ENCODE data around the gene ITGA5.
A peak's percentile ranks its signal among the peaks of the same experiment; 100 is the strongest.

ITGA5 gene

DNA sequence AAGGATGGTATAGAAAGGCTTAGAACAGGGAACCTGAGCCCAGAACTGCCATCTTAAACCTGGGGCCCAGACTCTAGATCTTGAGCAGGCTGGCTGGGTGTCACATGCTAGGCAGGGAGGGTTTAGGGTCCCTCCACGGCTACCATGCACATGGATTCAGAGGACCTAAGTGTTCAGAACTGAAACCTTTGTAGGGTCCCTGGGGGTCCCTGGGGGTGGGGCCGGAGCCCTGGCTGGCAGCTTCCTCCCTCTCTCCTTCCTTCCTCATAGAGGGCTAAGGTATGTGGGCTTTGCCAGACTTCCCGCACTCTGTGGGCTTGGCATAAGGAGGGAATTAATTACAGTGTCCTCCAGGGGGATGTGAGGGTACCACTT is 29.9 kb downstream of the ITGA5 start:
- no peak for DNase-seq
- no peak for ATAC-seq

GRCh38 chr12:54388237-54389133 is 30.6 kb downstream of the ITGA5 start:
- DNase-seq (no peak), ATAC-seq (no peak)

- ATAC-seq (no peak), DNase-seq (no peak)
Measured at GRCh38 chr12:54387114-54387467, 32.0 kb downstream of the ITGA5 start.

- DNase-seq, result no peak
- no peak for ATAC-seq
Measured at GRCh38 chr12:54386403-54387113, 32.5 kb downstream of the ITGA5 start.

DNA sequence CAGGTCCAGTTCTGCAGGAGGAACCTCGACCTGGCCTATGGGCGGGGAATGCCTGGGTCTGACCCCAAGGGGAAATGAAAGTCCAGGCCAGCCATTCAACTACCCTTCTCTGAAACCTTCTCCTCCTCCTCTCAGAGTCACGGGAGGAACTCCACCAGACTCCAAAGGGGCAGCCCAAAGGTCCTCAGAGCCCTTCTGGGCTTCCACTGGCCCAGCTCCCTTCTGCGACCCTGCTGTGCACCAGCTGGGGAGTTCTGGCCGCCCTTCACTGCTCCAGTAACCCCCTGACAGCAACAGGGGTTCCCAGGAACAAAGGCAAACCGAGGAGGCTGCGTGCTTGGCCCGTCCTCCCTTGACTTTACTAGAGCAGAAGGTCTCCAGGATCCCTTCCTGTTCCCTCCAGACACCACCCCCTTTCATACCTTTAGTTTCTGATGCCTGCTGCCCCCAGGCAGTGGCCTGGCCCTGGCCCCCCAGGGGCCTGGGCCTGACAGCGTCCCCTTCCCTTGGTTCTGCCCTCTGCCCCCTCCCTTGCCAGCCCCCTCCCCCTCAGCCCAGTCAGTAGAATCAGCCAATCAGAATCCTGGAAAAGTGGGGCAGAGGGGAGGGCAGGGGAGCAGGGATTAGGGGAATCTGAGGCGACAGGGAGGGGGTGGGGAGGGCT is 33.7 kb downstream of the ITGA5 start:
- ATAC-seq (no peak), DNase-seq (no peak)

DNA sequence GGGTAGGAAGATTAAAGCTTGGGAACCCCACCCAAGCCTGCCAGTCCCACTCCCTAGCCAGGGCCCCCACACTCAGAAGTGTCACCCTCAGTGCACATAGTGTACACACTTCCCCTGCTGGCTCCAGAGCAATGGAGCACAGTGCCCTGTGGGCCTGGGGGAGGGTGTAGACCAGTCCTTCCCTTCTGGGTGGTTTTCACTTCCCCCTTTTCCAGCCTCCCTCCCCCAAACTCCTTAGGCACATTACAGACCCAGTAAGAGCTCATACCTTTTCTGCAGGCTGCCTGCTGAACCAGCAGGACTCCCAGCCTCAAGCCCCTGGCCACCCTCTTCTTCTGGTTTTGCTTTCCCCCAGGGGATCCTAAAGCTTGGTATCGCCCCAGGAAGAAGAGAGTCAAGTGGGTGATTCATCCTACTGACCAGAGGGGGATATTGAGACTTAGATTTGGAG is 34.5 kb downstream of the ITGA5 start, which contains the start of gene ZNF385A:
TSS of gene ZNF385A (minus strand) at position 143 of the 451 bp plus-strand sequence. CDS start 219 bp downstream, outside the sequence.
- DNase-seq, result no peak
- no peak for ATAC-seq

- ATAC-seq, result peak; percentile 76
- DNase-seq, result peak; percentile 40
Measured at GRCh38 chr12:54383041-54383609, 35.9 kb downstream of the ITGA5 start.

- ATAC-seq (no peak), DNase-seq (no peak)
Measured at GRCh38 chr12:54381136-54381535, 37.9 kb downstream of the ITGA5 start.

DNA sequence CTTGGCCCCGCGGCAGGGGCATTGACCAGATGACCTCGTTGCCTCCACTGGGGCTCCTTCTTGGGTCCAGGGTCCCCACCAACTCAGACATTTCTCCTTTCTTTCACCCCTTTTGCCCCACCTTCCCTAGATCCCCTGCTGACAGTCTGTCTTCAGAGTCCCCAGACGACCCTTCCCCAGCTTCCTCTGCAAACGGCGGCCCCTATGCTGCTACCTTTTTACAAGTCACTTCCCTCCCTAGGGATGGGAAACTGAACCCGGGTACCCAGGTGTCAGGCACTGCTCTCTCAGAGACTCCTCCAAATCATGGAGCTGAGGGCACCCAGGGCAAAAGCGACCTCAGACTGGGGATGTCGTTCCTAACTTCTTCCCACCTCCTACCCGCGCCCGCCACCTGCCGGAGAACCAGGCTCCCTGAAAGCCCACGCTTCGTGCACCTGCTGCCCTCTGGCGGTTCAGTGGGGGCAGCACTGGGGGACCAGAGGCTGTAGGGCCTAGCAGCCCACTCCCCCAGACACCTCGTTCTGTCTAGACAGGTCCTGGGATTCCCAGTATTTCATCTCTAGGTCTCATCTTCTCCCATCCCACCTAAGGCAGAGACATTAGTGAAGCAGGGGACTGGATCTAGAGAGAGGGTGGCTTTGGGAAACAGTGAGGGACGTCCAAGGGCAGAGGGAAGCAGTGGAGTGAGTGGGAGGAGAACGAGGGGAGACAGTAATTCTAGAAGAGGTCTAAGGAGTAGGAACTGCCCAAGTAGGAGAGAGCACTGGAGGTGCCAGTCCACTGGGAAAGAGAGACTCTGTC is 39.5 kb downstream of the ITGA5 start:
- peak; percentile 79 for ATAC-seq
- peak; percentile 96 for DNase-seq

DNA sequence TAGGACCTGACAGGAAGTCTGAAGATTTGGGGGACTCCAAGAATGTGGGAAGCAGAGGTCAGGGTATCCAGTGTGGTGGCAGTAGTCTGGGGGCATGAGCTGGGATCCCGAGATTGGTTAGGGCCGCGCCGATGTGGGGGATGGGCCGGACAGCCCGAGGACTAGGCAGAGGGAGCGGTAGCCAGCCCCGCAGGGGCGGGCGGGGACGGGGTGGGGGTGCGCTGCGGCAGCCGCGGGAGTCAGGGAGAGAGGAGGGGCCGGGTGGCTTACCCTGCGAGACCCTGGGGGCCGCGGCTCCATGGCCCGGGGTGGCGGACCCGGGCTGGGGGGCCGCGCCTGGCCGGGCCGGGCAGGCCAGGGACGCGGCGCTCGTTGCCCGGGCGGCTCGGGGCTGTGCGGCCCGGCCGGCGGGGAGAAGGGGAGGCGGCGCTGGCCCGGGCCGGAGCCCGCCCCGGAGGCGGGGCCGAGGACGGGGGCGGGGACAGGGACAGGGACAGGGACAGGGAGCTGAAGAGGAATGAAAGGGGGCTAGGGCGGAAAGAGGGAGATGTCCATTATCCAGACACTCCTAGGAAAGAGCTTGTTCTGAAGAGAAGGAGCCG is 40.2 kb downstream of the ITGA5 start:
- ATAC-seq (no peak), DNase-seq (no peak)

DNA sequence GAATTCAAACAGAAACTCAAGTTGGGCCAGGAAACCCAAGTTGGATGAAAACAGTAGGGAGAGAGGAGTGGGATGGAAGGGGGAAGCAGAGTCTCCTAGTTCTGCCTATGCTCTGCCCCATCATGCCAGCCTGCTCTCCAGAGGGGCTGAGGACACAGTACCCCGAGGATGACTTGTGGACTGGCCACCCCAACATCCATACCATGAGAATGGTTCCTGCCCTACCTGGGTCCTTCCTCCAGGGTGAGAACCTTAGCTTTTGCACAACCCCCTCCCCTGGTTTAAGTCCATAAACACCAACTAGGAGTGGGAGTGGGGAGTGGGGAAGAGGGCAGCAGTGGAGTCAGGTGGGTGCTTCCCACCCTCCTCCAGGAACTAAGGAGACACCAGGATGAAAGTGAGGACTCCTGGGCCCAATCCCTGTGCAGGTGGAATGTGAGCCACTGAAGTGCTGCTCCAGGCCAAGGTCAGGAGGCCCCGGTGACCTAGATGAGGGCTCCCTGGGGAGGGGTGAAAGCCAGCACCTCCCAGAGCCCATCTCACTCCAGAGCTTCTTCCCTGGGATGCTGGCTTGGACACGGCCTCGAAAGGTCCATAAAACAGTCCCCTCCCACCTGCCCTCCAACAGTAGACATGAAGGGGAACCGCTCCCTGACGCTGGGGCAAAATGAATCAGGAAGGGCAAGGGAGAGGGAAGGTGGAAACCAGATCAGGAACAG is 41.1 kb downstream of the ITGA5 start:
- DNase-seq (no peak), ATAC-seq (no peak)

DNA sequence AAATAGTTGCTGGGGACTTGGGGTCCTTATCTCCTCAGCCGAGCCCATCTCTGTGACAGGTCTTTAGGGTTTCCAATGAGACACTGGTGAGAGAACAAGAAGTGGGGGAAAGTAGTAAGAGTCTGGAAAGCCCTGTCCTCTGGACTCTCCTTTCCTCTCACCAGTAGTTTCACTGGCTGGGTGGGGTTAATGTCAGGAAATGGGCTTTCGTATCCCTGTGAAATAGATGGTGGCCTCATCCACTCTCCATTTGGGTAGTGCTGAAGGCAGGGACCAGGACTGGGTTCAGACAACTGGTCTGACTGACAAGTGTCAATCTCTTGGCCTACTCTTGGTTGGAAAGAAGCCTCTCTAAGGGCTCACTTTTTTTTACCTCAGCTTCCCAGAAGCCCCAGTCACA is 42.1 kb downstream of the ITGA5 start:
- ATAC-seq, result no peak
- DNase-seq, result no peak

DNA sequence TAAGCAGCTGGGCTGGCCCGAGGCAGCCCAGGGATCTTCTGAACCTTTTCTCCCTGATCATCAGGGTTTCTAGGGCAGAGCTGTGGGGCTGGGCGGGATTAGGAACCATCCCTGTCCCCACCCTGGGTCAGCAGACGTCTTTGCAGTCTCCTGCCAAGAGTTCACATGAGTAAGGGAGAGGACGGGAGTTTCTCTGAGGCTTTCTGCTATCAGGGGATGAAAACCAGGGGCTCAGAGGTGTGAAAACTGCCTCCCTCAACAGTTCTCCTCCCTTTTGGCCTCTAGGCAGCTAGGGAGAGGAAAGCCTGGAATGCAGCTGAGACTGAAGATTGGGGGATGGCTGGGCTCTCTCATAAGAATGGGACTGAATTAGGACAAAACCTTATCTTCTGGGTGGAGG is 42.5 kb downstream of the ITGA5 start:
- DNase-seq (no peak), ATAC-seq (no peak)

GRCh38 chr12:54375259-54375579 is 43.8 kb downstream of the ITGA5 start:
- DNase-seq (no peak), ATAC-seq (no peak)

- no peak for ATAC-seq
- DNase-seq, result no peak
Measured at GRCh38 chr12:54374562-54375258, 44.4 kb downstream of the ITGA5 start.

DNA sequence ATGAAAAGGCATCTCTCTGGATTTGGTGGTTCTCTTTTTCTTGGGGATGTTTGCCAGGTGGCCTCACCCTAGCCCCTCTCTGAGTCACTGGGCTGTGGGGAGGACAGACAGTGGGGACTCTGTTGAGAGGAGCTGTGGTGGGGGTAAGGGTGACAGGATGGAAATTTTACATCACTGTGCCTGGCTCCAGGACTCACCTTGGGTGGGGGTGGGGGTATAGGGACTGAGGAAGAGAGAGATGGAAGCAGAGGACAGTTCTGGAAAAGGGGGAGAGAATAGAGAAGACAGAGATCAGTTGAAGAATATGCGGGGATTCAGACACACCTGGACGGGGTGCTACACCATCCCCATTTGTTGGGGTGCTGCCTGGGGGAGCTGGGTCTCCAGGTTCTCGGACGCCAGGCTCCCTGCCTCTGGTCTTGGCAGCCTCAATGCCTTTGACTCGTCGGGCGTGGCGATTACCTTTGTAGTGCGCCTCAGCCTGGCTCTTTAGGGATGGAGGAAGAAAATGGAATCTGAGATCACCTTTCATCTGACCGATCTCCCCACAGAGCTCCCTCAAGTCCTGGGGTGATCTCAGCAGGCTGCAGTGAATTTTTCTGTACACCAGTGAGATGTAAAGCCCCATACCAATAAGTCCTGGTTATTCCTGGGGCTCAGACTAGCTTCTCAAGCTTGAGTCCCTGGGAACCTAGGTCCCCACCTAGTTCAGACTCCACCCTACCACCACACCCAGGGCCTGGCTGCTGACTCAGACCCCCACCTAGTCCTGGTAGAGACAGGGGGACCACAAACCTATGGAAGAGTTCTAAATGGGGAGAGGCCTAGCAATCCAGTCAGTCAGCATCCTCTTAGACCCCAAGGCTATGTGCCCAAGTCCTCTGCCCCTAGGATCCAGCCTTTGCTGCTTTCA is 45.2 kb downstream of the ITGA5 start:
- peak; percentile 52 for DNase-seq
- peak; percentile 82 for ATAC-seq

DNA sequence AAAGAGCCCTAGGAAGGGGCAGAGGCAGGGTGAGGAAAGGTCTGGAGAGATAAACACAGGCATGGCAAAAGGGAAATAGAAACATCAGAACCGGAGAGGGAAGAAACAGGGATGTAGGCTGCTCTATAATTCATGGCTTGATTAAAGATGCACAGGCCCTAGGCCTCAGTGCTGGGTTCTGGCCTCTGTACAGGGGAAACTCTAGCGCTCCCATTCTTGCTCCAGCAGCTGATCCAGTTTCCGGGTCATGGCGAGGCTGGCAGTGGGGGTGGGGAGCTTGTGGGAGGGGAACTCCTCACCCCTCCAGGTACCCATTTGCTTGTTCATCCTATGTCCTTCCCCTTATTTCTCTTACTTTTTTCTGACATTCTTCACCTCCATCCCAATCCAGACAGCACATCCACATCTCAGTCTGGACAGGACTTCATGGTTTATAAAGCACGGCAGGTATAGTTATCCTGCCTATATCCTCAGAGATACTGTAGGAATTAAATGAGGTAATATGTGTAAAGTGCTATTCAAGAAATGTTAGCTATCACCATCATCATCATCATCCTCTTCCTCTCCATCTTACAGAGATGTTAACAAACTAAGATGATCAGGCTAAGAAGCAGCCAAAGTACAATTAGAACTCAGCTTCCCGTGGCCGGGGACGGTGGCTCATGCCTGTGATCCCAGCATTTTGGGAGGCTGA is 46.8 kb downstream of the ITGA5 start:
- no peak for ATAC-seq
- no peak for DNase-seq
